HCT116 (cell line): ENCODE measurements around the gene MLKL. TPM values are rescaled to one million over a fixed set of nuclear protein-coding genes. Genes with fewer than 3 reads are reported as not detected.

Experiments
- CBX3 ChIP-seq: IDR thresholded peaks from 2 replicates; pipeline ENCODE4 v1.6.1; 2012; ENCODE audit warnings: low read depth
- CEBPB ChIP-seq: IDR thresholded peaks from 2 replicates; pipeline ENCODE4 v1.6.1; 2012; ENCODE audit warnings: low read depth
- CTCF ChIP-seq, 3 experiments: fragments of 200-600 bp in 1 of 3; sonication (generic) in 1 of 3; IDR thresholded peaks in 2 of 3; conservative IDR thresholded peaks in 1 of 3; 2 replicates each; pipeline ENCODE4 v1.5.1; 2012 to 2017; ENCODE audit warnings: low read depth in 2 of 3, low read length in 2 of 3, antibody characterized with exemption in 1 of 3, borderline replicate concordance in 1 of 3, control low read depth in 1 of 3, mild to moderate bottlenecking in 1 of 3, mixed read lengths in 1 of 3, mixed run types in 1 of 3, moderate library complexity in 1 of 3; ENCODE audit not compliant: insufficient read depth in 1 of 3
- EGR1 ChIP-seq: IDR thresholded peaks from 2 replicates; pipeline ENCODE4 v1.6.1; 2012; ENCODE audit warnings: low read depth
- EZH2phosphoT487 ChIP-seq: fragments of 200-600 bp; IDR thresholded peaks from 2 replicates; pipeline ENCODE4 v1.6.1; 2018; ENCODE audit warnings: antibody characterized with exemption, borderline replicate concordance
- REST ChIP-seq: IDR thresholded peaks from 2 replicates; pipeline ENCODE4 v1.6.1; 2012; ENCODE audit warnings: low read depth
- total RNA-seq: library from RNA; stranded (reverse); gene quantifications from one replicate; pipeline ENCODE4 v1.2.1, GENCODE V29; 2021; ENCODE audit not compliant: unreplicated experiment

Gene MLKL
- total RNA-seq, 1 experiment from 2014 or later = 8.3 TPM

- no peak for TF ChIP-seq REST
- TF ChIP-seq CBX3 = no peak
- TF ChIP-seq CEBPB = no peak
- no peak for TF ChIP-seq CTCF (IDR thresholded peaks at IDR 0.05 in 2 of 3, conservative IDR thresholded peaks at IDR 0.05 in 1 of 3; ENCODE audit: borderline replicate concordance in 1 of 3, insufficient read depth in 1 of 3, low read depth in 2 of 3, low read length in 2 of 3)
- no peak for TF ChIP-seq EGR1
- no peak for TF ChIP-seq EZH2phosphoT487
These were observed 4.9 kb downstream of the MLKL start (continued) for GRCh38 chr16:74695450-74696422.
